ENCODE data around the gene TXNDC5.

DNA sequence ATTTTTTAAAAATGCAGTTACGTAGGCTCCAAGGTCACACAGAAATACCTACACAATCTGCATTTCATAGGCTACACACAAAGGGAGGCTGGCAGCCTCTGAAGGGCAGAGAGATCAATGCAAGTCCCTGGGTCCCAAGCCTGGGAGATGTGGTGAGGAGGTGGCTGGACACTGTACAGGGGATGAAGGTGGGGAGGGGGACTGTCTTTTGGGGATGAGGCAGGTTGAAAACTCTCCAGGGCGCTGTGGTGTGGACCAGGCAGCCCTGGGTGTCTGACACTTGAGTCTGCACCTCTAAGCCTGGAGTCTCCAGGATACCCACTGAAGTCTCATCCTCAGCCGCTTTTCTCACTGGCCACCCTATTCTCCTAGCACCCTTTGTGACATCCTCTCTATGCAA lies 24.5 kb downstream of the TXNDC5 start:
- TF ChIP-seq CTCF (IDR thresholded peaks at IDR 0.05): no peak
- no peak for TF ChIP-seq POLR2AphosphoS5 (IDR thresholded peaks at IDR 0.05; ENCODE audit: low read depth, low read length)
- TF ChIP-seq SIN3A (IDR thresholded peaks at IDR 0.05; ENCODE audit: borderline replicate concordance, insufficient read depth, low read depth, low read length): no peak
- TF ChIP-seq, protein P1, sequence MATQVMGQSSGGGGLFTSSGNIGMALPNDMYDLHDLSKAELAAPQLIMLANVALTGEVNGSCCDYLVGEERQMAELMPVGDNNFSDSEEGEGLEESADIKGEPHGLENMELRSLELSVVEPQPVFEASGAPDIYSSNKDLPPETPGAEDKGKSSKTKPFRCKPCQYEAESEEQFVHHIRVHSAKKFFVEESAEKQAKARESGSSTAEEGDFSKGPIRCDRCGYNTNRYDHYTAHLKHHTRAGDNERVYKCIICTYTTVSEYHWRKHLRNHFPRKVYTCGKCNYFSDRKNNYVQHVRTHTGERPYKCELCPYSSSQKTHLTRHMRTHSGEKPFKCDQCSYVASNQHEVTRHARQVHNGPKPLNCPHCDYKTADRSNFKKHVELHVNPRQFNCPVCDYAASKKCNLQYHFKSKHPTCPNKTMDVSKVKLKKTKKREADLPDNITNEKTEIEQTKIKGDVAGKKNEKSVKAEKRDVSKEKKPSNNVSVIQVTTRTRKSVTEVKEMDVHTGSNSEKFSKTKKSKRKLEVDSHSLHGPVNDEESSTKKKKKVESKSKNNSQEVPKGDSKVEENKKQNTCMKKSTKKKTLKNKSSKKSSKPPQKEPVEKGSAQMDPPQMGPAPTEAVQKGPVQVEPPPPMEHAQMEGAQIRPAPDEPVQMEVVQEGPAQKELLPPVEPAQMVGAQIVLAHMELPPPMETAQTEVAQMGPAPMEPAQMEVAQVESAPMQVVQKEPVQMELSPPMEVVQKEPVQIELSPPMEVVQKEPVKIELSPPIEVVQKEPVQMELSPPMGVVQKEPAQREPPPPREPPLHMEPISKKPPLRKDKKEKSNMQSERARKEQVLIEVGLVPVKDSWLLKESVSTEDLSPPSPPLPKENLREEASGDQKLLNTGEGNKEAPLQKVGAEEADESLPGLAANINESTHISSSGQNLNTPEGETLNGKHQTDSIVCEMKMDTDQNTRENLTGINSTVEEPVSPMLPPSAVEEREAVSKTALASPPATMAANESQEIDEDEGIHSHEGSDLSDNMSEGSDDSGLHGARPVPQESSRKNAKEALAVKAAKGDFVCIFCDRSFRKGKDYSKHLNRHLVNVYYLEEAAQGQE (IDR thresholded peaks at IDR 0.05; ENCODE audit: insufficient read depth in 1 of 2, low read depth in 2 of 2, low read length in 1 of 2): no peak
